Epidermal melanocyte (primary cell): ENCODE data around the gene CDK3.

ENCODE experiments used
- DNase-seq: peaks from one replicate; pipeline ENCODE4 v3.0.0; 2011; ENCODE audit warnings: low spot score; ENCODE audit not compliant: insufficient read length

CDK3 gene

DNA sequence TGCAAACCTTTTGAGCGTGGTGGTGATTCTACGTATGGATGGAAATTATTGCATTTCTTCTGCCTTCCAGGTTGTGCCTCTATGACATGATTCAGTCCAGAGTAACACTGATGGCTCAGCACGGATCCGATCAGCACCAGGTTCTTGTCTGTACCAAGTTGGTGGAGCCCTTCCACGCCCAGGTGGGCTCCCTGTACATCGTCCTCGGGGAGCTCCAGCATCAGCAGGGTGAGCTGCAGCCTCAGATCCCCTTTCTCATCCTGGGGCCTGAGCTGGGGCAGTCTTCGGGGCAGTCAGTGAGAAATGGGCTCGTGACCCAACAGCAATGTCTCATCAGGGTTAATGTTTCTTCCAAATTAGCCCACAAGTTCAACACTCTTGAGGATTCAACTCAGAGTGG, 9.3 kb upstream of the CDK3 start:
- DNase-seq = no peak

DNA sequence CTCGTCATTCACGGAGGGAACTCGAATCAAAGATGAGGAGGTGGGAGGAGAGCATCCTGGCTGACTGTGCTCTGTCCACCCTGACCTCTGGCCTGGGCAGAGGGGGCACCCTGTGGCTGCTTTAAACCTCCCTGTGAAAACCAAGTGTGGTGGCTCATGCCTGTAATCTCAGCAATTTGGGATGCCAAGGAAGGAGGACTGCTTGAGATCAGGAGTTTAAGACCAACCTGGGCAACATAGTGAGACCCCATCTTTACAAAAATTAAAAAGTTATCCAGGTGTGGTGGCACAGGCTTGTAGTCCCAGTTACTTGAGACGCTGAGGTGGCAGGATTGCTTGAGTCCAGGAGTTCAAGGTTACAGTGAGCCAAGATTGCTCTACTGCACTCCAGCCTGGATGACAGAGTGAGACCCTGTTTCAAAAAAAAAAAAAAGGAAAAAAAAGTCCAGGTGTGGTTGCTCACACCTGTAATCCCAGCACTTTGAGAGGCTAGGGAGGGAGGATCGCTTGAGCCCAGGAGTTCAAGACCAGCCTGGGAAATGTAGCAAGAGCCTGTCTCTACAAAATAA, 5.8 kb upstream of the CDK3 start:
- DNase-seq = no peak

DNA sequence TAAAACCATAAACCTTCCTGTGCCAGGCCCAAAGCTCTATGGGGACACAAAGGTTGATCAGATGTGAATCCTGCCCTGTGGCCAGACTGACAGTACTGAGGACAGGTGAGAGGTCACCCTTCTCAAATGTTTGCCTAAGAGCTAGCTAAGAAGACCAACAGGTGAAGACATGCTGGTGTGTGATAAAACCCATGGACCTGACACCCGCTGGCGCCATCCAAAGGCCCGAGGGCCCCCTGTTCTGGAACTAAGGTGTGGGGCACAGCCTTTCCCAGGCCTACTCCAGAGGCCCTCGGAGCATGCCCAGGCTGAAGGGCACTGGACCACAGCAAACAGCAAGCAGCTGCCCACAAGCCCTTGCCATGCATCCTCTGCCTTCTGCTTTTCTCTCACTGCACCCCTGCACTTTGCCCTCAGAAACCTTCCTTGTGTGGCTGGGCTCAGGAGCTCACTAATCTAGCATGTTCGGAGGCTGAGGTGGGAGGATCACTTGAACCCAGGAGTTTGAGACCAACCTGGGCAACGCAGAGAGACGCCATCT, 5.2 kb upstream of the CDK3 start:
- DNase-seq = no peak

DNA sequence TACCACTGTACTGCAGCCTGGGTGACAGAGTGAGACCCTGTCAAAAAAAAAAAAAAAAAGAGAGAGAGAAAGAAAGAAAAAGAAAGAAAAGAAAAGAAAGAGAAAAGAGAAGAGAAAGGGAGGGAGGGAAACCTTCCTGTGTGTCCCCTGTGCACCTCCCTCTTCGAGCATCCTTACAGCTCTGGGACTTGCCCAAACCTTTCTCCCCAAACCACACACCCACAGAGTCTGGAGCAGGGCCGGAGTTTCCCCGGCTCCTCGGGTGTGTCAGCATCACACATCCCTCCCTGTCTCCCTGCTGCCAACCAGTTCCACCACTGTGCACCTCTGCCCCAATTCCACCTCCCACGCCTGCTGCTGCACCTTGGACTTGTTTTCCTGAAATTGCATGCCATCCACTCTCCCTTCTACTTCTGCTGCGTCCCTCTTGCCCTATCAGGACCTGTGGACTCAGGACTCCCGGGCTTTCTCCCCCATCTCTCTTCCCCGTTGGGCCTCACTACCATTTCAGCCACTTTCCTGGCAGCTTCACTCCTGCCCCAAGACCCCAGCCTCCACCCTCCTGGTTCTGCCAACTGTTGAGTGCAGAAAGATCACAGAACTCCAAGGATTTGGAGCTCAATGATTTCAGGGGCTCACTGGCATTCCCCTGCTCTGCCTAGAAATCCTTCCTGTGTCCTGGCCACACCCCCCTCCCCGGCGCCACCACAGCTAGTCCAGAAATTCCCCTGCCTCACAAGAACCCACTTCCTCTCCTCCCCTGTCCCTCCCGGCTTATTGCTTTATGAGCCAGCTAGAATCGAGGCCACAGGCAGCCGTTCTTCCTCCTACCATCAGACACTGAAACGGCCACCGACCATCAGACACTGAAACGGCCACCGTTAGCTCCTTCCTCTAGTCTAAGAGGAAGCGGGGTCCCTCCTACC, 3.7 kb upstream of the CDK3 start:
- DNase-seq = peak; percentile 67

DNA sequence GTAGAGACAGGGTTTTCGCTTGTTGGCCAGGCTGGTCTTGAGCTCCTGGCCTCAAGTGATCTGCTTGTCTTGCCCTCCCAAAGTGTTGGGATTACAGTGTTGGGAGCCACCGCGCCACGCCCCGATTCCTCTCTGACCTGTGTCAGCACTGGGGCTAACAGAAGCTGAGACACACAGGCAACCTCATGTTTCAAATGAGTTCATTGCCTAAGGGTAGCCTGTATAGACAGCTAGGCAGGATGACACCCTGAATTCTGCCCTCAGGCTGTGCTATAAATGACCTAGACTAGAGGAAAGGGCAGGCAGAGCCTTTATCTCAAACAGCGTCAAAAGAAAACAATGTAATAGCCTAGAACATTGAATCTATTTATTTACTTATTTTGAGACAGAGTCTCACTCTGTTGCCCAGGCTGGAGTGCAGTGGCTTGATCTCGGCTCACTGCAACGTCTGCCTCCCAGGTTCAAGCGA, 2.3 kb upstream of the CDK3 start:
- DNase-seq = peak; percentile 15

DNA sequence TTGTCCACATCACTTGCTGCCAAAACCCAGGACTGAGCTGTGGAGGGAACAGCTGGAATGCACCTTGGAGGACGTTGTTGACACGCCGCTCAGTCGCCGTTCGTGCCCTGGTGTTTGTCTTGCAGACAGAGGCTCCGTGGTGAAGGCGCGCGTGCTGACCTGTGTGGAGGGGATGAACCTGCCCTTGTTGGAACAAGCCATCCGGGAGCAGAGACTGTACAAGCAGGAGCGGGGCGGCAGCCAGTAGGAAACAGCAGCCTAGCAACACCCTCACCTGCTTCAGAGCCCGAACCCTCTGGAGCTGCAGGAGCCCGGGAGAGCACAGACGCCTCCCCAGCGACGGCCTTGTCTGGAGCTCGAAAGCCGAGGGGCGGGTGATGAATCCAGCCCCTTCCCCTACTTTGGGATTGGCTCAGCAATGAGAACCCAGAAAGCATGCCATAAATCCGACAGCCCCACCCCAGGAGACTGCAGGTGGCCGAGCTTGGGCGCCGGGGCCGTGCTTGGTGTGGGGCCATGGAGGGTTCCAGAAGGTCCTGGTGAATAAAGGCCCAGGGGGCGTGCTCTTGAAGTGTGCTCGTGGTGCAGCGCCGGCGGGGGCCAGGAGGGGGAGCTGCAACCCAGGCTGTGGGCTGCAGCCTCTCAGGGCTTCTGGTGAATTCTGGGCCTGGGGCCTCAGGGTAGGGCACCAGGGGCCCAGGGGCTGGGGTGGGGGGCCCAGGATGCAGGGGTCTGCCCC, 470 bp upstream of the CDK3 start:
- peak; percentile 43 for DNase-seq

DNA sequence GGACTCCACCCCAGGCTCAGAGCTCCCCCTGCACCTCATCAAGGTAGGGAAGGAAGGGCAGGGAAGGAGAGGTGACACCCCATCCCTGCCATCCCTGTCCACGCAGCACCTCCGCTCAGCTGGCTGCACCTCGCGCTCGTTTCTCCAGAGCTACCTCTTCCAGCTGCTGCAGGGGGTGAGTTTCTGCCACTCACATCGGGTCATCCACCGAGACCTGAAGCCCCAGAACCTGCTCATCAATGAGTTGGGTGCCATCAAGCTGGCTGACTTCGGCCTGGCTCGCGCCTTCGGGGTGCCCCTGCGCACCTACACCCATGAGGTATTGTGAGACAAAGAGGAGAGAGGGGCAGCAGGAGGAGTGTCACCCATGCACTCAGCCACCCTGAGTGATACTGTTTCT, 1.4 kb downstream of the CDK3 start:
- peak; percentile 7 for DNase-seq

DNA sequence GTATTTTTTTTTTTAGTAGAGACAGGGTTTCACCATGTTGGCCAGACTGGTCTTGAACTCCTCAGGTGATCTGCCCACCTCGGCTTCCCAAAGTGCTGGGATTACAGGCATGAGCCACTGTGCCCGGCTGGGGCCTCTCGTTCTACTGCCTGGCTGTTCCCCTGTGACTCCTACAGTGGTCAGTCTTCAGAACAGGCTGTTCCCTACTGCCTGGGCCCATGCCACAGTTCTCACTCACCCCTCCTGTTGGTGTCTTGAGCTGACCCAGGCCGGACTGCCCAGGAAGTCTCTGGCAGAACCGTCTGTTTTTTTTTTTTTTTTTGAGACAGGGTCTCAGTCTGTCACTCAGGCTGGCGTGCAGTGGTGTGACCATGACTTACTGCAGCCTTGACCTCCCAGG, 3.3 kb downstream of the CDK3 start:
- no peak for DNase-seq

DNA sequence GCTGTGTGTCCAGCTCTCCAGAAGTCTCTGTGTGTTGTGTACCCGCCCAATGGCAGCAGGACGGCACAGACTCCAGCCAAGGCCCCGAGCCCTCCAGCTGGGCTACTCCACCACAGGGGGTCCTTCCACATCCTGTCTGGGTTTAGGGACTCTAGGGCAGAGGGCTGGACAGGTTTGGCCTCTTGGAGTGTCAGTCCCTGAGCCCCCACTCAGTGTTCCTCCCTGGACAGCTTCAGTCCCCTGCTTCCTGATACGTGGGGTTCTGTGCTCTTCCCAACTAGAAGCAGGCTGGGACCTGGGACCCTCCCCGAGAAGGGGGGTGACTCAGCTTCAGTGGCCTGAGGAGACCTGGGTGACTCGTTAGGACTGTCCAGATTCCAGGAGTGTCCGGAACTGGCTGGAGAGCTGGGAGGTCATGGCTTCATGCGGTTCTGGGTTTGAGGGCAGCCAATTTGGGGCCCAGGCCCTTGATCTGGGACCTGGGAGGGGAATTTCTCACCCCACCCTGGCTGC, 4.2 kb downstream of the CDK3 start:
- DNase-seq = no peak

DNA sequence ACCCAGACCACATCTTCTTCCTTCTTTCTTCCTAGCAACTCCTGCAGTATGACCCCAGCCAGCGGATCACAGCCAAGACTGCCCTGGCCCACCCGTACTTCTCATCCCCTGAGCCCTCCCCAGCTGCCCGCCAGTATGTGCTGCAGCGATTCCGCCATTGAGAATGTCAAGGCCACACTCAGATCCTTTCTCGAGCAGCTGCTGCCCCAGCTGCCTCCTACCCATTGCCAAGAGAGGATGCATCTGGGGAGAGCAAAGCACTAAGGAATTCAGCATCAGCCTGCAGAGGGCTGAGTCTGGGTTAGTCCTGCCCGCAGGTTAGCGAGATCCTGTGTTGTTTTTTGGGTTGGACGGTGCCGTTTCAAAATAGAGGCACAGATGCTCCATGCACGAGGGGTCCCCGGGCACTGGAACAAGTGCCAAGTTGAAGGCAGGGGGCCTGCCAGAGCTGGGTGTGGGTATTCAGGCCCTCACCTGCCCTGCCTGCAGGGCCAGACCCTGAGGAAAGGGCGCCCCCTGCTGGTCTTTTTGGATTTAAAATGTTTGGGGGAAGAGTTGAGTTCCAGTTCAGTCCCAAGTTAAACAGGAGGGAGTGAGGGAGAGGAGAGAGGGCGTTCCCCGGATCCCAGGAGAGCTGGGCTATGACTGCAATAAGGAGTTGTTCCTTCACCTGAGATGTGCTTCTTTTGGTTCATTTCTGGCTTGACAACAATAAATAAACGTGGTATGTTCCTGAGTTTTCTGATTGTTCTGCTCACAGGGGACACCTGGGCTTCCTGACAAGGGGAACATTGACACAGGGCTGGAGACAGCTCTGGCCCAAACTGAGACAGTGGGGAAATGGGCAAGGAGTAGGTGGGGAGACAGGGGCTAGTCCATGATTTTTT, 4.9 kb downstream of the CDK3 start:
- DNase-seq = peak; percentile 79

DNA sequence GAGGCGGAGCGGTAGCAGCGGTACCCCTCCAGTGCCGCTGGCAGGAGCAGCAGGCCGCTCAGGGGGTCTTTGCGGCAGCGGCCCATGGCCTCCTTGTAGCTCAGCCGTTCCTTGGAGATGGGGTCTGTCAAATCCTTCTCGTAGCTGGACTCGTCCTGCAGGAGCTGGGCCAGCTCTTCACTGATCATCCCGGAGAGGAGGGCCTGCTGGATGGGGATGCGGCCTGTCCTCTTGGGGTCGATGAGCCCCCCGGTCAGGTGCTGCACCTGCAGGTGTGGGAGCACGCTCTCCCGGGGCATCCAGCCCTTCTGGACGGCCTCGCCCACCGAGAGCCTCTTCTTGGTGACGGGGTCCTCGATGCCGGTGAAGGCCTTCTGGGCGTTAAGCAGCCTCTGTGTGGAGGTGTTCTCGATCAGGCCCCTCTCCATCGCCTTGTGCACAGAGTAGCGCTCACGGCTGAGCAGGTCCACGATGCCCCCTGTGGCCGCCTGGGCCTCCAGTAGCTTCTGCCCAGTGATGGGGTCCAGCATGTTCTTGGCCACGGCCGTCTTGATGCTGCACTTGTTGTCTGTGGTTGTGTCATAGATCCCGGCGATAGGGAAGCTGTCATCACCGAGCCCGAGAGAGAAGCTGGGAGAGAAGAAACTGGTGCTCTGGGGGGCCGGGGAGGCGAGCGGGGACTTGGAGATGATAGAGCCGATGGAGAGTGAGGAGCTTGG, 6.6 kb downstream of the CDK3 start:
- DNase-seq = no peak

DNA sequence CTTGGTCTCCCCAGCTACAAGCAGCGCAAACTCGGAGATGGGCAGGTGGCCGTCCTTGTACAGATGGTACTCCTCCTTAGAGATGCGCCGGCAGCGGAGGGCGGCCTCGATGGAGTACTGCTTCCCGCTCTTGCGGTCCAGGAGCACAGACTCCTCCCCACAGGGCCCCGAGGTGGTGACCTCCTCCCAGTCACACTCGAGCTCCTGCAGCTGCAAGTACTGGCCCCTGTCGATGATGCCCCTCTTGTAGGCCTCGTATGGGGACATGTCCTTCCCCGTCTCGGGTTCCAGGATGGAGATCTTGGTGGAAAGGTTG, 7.2 kb downstream of the CDK3 start:
- DNase-seq = no peak

DNA sequence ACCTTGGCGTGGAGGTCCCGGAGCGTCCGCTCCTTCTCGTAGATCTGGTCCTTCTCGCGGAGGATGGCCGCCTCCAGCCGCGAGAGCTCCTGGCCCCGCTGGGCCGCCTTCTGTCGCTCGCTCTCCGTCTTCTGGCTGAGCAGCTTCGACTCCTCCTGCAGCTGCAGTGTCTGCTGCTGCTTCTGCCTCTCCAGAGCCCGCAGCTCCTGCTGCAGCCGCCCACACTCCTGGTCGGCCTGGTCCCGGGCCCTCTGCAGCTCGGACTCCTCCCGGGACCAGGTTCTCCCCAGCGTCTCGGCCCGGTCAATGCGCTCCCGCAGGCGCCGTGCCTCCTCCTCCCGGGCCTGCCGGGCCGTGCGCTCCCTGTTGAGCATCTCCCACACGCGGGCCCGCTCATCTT, 7.6 kb downstream of the CDK3 start:
- DNase-seq = no peak

DNA sequence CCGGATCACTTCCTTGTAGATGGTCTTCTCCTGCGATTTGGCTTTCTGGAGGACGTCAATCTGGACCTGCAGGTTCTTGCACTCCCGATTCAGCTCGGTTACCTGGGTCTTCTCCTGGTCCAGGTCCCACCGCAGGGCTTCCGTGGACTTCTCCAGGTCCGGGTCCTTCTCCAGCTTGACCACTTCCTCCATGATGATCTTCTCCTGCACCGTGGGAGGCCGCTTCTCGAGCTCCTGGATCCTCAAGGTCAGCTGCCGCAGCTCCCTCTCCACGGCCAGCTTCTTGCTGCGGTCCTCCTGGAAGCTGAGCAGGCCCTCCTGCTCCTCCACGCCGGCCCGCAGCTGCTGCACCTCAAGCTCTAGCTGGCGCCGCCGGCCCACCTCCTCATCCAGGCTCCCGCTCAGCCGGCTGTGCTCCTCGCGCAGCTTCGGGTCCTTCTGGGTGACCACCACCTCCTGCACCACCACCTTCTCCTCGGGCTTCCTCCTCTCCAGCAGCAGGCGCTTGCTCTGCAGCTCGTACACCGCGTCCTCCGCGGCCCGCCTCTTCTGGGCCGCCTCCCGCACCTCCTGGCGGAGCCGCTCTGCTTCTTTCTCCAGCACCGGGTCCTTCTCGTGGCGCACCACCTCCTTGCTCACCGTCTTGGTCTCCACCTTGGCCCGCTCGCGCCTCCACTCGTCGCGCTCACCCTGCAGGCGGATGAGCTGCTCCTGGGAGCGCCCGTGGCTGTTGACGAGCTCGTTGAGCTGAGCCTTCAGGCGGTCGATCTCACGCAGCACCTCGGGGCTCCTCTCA, 8.2 kb downstream of the CDK3 start:
- no peak for DNase-seq

DNA sequence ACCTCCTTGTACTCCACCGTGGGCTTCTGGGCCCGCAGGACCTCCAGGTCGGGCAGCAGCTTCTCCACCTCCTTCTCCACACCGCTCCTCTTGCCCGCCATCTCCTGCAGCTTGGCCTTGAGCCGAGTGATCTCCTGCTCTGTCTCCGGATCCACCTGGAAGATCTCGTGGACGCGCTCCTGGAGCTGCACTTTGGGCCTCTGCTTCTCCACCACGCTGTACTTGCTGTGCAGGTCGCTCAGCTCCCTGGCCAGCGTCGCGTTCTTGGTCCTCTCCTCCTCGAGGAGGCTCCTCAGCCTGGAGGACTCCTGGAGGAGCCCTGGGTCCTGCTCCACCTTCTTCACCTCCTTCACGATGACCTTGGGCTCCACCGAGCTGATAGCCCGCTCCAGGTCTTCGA, 8.8 kb downstream of the CDK3 start:
- no peak for DNase-seq

DNA sequence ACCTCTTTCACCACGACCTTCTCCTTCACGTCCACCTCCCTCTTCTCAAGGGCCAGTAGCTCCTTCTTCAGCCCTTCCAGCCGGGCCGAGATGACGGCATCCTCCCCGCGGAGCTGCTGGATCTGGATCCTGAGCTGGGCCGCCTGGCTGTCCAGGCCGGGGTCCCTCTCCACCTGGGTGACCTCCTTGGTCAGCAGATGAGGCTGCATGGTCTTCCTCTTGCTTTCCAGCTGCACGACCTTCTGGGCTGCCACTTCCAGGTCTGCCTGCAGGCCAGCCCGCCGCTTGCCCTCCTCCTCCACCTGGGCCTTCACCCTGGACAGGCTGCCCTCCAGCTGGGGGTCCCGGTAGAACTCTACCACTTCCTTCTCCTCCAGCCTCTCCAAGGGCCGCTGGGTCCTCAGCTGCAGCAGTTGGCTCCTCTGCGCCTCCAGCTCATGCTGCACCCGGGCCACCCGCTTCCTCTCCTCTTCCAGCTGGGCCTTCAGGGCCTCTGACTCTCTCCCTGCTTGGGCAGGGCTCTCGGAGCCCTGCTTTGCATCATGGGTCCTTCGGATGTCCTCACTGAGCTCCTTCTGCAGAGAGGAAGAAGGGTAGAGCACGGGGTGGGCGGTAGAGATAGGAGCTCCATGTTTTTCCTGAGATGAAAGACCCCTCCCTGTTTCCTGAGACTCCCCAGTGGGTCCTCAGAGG, 9.5 kb downstream of the CDK3 start:
- no peak for DNase-seq

DNA sequence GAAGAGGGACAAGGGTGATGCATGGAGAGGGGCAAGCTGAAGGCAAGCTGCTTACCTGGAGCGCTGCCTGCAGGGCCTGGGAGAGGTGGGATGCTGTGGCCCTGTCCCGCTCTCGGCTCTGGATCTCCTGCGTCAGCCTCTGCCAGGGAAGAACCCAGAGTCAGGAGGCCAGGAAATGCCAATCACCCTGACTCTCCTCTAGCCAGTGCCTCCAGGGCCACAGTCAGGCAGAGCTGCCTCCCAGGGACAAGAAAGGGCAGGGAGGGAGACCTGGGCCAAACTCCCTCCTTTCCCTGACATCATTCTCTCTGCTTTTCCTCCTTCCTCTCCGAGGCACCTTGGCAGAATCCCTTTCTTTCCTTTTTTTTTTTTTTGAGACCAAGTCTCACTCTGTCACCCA, 11.3 kb downstream of the CDK3 start:
- no peak for DNase-seq

DNA sequence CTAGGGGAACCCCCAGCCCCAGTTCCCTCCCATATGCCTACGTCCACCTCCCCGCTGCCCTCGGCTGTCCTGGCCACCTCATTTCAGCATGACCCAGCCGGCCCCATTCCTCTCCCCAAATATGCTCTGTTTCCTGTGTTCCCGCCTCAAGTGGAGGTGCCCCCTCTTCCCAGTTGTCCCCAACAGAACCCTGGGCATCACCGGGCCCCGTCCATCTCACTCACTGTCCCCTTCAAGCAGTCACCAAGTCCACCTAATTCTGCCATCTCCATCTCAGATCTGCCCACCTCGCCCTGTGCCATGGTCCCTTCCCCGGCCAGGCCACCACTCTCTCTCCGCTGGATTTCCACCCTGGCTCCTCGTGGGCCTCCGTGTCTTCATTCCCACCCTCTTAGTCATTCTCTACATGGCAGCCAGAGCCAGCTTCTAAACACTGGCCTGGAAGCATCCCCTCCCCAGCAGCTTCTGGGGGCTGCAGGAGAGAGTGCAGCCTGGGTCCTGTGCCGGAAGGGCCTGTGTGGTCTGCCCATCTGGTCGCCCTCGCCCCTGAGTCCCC, 12.8 kb downstream of the CDK3 start:
- no peak for DNase-seq
